SIG-M5 treated with dmso at 0.1 percent for 504 hours (cell line): Measurements from ENCODE around the gene STAC3.
"Not testable (repeated sequence)": the region's sequence is repeated elsewhere in the genome, so short reads cannot be mapped to it uniquely, and the experiment has no call there.

Source experiments
- DNase-seq: peaks from one replicate; lab custom pipeline; 2025; ENCODE audit not compliant: unreplicated experiment; lab: John Stamatoyannopoulos, UW

Gene STAC3

DNA sequence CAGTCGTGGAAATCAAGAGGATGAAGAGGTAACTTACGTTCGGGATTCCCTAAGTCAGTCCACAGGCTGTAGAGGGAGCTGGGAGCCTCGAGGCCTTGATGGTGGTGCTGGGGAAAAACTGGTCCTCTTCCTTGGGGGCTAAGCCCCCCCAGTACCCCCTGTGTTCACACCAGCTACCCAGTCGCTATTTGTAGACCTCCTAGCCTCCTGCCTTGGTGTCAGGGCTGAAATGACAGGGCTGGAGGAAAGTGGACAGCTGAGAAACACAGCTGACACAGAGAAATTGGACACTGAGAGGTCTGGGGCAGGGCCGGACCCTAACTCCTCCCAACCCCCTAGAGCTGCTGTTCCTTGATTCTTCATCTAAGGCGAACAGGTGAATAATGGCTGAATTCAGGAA, at the start of gene STAC3:
Gene STAC3, minus strand, starts transcription at position 232 of the 400 bp plus-strand sequence. CDS start 1,551 bp downstream, outside the sequence.
- DNase-seq, result no peak

DNA sequence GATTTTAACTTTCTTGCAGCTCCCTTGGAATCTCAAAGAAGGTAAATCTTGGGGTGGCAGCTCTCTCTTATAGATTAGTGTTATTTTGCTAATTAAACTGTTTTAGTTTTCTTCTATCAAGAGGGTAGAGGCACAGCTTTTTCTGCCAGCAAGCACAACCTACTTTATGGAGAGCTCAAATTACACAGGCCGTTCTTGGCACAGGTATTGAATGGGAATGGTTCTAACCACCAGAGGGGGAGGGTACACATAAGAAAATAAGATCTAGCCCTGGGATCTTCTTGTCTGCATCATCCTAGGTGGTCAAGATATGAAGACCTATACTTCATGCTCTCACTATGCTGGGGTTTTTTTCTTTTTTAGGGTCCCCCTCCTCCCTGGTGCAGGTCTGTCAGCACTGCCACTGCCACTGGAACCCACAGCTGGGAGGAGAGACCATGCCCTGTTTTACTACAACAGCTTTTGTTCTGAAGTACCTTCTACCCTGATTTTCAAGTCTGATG, 48.6 kb upstream of the STAC3 start:
- no peak for DNase-seq

DNA sequence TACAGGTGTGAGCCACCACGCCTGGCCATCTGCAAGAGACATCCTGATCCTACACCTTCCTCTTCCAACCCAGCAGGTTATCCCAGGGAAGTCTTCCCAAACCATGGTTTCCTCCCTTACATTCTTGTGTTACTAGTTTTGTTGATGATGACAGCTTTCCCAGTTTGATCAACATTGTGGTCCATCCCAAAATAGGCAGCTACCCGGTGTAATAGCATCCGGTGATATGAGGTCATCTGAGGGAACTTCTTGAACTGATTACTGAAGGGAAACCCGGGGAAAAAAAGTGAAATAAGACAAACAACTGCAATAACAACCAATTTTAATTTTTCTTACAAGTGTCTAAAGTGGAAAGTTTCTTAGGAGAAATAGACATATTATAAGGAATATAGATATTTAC, 45.3 kb upstream of the STAC3 start:
- no peak for DNase-seq

DNA sequence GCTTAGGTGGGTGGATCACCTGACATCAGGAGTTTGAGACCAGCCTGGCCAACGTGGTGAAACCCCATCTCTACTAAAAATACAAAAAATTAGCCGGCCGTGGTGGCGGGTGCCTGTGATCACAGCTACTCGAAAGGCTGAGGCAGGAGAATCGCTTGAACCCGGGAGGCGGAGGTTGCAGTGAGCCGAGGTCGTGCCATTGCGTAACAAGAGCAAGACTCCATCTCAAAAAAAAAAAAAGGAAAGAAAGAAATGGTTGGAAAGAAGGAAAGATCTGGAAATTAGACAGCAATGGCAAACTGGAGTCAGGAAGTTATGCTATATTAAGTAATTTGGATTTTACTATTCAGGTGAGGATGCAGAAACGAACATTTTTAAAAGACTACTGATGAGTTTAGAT, 31.1 kb upstream of the STAC3 start:
- not testable (repeated sequence) for DNase-seq

DNA sequence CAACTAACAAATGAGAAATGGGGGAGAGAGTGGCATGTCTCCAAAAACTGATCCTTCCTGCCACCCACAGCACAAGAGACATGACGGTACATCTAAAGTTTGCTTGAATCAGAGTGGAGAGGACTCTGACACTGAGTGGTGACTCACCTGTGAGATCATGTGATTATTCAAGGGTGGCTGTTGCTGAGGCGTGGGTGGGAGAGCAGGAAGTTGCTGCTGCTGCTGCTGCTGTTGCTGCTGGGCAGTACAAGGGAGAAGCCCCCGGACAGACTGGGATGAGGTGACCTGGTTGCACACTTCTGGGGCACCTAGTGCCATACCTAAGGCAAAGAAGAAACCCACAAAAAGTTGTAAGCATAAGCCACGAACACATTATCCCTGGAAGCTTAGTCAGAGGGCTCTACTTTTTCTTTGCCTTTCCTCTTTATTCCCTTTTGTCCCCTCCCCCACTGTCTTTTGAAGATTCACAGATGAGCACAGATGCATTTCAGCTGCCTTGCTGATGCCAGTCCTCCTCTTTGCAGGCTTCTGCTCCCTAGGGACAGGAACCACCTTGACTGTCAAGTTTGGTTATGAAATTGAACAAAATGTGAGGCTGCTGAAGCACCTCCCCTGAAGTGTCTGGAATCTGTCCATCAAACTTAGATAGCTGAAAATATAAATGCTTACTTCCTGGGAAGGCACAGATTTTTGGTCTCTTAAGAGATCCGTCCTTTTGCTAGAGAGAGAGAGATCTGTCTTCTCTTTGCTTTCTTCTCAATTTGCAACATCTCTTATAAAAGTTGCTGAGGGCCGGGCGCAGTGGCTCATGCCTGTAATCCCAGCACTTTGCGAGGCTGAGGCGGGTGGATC, 29.4 kb upstream of the STAC3 start:
- peak; percentile 61 for DNase-seq

DNA sequence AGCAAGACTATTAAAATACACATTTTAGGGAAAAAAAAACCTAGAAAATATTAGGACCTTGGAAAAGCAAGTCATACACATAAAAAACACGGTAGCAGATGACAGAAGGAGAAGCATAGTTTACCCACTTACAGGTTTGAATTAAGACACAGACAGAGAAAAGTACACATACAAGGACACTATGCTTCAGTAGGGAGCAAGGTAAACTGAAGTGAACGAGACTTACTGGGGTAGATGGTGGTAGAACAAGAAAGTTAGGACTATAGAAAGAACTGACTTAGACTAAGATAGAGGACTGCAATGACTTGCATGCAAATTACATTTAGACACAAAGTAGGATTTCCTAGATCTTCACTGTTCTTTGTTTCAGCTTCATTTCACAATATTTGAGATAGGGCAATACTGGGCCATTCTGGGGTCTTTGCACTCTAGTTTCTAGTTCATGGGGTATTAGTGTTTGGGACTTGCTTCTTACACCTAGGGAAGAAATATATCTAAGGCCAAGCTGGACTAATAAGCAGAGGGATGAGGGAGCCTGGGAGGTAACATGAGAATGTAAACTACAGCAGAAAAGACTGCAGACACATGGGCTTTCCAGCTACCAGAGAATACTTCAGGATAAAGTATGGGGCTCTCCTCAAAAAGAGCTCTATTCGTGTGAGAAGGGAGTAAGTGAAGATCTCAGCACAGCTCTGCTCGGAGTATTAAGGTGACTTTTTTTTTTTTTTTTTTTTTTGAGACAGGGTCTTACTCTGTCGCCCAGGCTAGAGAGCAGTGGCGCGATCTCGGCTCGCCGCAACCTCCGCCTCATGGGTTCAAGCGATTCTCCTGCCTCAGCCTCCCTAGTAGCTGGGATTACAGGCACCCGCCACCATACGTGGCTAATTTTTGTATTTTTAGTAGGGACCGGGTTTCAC, 27.7 kb upstream of the STAC3 start:
- no peak for DNase-seq

DNA sequence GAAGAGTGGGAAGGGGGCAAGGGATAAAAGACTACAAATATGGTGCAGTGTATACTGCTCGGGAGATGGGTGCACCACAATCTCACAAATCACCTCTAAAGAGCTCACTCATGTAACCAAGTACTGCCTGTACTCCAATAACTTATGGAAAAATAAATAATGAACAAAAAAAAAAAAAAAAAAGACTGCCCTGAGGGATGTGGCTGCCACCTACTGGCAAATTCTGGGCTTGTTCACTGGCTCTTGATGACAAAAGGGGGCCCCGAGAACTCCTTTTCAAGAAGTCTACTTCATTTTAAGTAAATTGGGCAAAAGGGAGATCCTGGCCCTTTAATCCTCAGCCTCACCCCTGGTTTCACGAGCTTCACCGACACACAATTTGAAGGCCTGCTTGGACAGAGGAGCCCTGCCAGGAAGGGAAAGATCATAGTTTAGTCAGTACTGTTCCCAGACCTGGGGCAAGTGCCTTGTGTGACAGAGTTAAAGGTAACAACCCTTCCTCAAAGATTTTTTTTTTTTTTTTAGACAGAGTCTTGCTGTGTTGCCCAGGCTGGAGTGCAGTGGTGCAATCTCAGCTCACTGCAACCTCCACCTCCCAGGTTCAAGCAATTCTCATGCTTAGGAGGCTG, 26.1 kb upstream of the STAC3 start:
- peak; percentile 52 for DNase-seq

DNA sequence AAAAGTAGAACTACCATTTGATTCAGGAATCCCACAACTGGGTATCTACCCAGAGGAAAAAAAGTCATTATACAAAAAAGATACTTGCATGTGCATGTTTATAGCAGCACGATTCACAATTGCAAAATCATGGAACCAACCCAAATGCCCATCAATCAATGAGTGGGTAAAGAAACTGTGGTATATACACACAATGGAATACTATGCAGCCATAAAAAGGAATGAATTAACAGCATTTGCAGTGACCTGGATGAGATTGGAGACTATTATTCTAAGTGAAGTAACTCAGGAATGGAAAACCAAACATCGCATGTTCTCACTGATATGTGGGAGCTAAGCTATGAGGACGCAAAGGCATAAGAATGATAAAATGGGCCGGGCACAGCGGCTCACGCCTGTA, 25.2 kb upstream of the STAC3 start:
- not testable (repeated sequence) for DNase-seq

DNA sequence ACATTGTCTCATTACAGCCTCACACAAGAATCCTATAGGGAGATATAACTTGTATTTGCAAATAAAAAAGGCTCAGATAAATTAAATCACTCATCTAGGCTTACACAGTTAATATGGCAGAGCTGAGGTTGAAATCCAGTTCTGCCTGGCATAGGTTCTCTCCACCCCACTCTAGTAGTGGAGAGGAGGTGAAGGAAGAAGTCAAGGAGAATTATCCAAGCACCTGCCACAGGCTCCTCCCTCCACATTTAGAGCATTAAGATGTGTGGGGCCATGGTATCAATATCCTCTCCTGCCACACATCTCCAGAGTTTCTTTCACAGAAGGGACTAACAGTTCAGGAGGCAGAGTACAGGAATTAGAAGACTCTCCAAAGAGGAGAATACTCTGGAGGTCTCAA, 22.5 kb upstream of the STAC3 start:
- no peak for DNase-seq

DNA sequence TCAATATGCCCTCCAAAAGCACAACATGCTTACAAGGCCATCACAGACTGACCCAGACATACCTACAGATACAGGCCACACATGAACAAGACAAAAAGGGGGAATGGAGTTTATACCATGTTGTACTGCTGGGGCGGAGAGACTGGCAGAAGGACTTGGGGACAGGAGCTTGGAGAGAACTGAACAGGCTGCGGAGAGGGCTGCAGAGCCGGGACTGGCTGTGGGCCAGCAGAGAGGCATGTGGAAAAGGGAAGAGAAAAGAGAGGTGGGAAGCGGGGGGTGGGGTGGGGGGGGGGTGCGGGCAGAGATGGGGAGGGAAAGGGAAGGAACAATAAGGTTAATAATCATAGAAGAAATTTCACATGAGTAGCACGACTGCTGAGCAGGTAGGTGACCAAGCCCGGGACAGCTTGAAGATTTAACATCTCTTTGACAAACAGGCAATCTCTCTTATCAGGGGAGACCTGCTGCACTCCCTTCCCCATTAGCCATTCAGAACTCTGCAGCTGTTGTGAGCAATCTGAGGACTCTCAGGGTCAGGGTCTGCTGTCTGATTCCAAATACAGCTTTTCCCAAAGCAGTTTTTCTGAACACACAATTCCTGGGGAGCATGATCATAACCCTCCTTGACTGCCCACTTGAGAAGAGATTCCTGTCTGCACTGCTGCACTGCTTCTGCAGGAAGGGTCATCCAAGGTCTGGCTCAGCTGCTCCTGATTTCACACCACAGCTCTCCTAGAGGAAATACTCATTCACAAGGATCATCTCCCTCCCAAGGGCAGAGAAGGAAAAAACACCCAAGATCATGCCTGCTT, 21.6 kb upstream of the STAC3 start:
- no peak for DNase-seq

DNA sequence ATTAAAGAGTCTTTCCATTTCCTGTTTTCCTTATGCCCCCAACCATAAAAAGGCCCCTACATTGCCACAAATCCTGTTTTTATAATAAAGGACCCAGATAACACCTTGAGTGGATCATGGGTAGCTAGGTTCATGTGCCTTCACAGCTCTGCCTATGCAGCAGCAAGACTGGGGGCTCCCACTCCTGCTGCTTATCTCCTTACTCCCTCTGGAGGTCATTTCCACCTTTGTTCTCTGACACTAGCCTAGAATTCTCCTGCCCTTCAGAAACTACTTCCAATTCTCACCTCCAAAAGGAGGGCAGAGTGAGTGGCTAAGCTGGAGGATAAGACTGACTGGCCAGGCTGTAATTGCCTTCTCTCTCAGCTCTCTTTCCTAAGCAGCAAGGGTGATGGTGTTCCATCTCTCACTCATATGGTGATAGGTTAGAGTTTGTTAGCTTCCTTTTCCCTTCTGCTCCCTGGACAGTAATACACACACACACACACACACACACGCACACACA, 20.0 kb upstream of the STAC3 start:
- no peak for DNase-seq

DNA sequence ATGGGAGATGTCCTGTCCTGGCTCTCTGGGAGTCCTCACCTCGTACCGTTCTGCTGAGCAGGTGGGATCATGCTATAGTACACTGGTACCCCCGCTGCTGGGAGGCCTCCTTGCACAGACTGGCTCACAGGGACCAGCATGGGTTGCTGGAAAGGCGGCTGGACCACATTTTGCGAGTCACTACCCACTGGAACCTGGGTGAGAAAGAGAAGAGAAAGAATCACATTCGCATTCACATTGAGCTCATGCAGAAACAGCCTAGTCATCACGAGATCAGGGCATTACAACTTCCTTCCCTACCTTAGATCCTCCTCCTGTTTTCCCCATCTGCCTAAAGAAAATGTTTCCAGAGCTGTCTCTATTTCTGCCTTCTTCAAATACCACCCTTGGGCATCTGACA, 17.3 kb upstream of the STAC3 start:
- DNase-seq, result no peak

DNA sequence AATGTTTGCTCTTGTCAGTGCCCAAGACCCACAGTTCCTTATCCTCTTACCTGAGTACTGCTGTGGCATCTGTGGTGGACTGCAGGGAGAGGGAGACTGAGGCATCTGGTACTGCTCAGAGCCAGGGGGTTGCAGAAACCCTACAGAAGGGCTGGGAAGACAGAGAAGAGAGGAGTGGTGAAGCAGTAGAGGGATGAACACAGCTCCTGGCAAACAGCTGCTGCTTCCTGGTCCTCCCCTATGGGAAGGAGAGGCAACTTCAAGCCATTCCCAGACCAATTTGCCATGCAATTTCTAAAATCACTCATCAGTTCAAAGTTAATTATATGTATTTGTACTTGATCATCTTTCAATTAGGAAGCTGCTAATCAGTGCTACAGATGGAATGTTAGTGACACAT, 15.7 kb upstream of the STAC3 start:
- DNase-seq, result no peak

DNA sequence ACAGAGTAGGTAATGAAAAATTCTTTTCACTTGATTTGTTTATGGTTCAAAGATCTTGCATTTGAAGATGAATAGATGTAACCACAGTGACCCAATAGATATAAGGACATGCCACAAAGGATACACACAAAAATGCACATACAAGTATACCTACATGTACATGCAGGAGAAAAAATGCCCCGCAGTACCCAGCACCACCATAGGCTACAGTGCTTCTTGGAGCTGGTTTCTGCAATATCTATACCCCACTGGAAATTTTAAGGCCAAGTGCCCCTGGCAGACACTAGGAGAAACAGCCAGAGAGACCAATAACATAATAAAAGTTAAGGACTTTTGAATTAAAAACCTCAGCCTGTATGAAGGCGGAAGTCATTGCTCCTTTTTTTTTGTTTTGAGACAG, 12.1 kb upstream of the STAC3 start:
- no peak for DNase-seq

DNA sequence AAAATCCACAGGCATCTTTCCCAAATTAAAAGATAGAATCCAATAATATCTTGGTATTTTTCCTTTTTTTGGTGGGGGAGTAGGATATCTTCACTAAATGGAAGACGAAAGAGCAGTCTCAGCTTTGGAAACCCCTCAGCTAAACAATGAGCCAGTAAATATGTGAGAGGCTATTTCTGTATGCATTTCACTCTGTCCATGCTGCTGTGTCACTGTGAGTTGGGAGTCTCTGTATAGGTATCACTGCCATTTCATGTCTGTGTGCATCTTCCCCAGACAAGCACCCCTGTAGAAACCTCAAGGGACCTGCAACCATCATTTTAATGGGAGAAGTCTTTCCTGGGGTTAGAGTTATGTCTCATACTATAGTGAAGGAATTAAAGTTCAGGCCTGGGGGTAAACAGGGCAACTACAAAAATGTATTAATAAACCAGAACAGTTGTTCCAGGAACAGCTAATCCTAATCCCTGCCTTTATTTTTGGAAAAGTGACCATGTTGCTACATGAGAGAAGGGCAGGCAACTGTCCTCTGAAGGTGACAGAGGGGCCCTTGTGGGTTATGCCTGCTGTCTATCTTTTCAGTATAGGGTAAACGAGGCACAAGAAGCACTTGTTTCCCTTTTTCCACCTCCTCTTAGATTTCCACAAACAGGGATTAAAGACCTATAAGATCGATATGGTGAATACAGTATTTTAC, 11.3 kb upstream of the STAC3 start:
- no peak for DNase-seq

DNA sequence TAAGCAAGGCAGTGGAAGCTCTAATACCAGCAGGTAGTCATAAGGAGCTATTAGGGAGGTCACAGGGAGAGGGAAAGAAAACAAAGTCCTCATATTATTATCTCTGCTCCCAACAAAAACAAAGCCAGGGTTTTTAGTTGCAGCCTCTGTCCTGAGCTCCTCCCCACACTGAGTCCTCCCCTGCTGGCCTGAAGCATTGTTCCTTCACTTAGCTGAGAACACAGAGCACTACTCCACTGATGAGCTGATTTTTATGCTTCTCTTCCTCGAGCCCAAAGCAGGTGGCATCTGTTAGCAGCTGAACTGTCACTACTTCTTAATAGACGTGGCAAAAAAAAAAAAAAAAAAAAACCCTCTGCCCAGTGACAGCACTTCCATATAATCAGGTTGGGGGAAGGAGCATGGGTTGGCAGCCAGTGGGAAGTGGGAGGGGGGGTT, 10.5 kb upstream of the STAC3 start:
- no peak for DNase-seq

DNA sequence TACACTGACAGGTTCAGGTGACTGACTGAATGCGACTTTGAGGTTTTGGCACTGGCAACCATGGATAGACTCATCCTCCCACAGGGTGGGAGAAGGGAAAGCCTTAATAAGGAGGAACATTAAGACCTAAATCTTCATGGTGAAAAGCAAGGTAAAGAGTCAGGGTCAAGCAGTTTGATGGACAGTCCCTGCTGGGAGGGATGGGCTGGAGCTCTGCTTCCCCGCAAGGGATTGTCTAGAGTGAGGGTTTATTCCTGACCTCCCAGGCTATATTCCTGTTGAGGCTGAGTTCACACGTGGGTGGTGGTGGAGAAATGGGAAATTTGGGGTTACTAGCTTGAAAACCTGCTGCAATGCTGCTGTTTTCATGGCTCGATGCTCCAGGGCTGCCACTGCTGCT, 9.4 kb upstream of the STAC3 start:
- DNase-seq, result no peak

DNA sequence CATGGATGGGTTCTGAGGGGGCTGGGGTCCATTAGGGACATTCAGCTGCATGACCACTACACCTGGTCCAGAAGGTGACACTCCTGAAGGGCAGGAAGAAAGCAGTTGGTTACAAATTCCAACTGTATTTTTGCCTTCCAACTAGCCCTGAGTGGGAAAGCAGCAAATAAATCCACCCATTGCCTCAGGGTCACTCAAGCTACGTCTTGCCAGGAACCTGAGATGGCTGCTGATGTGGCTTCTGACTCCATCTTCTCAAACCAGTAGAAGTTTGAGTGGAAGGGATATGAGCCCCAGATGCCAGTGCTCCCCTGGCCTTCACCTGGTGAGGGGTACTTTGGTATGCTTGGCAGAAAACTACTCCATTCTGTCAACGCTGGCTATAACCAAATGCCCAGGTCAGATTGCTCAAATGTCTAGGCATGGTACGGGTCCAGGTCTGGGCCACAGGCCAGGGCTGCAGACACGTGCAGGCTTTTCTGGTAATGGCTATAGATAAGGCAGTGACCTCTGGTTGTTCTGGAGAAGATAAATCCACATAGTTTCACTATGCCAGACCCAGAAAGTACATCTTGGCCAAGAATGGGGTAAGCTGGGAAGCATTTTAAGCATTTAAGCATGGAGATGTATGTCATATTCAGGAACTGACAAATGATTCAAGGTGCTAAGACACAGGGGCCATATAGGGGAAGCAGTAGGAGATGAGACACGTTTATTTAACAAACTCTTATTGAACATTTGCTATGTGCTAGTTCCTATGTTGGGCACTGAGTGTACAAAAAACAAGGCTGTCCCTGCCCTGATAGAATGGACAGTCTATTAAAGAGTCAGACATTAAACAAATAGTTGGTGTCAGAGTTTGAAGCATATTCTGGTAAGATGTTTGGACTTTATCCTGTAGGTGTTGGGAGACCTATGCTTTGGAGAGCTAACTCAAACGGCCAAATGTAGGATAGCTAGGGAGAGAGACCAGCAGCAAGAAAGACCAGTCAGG, 8.3 kb upstream of the STAC3 start:
- no peak for DNase-seq
